Fibroblast of lung (primary cell): Measurements from ENCODE around the gene RSPH9. TPM values are rescaled to one million over a fixed set of nuclear protein-coding genes. Genes with fewer than 3 reads are reported as not detected.

Source experiments
- DNase-seq, 2 donors: peaks; one replicate each; pipeline versions ENCODE4 v3.0.0 to v3.0.0-alpha.2; 2010; ENCODE audit warnings: low read depth in 2 of 2
- H2AFZ ChIP-seq: 2 replicates; pipeline ENCODE4 v1.5.1; 2012; ENCODE audit warnings: low read length, control low read depth, inconsistent platforms
- H3K27ac ChIP-seq: 2 replicates; pipeline ENCODE4 v1.5.1; 2011; ENCODE audit warnings: low read length, control low read depth; ENCODE audit not compliant: insufficient read depth
- H3K27me3 ChIP-seq: 2 replicates; pipeline ENCODE4 v1.5.1; 2011; ENCODE audit warnings: mild to moderate bottlenecking, low read length; ENCODE audit not compliant: control insufficient read depth, insufficient read depth
- H3K36me3 ChIP-seq: 2 replicates; pipeline ENCODE4 v1.5.1; 2011; ENCODE audit warnings: low read length; ENCODE audit not compliant: control insufficient read depth, insufficient read depth
- H3K4me1 ChIP-seq: 2 replicates; pipeline ENCODE4 v1.5.1; 2011; ENCODE audit warnings: low read length; ENCODE audit not compliant: control insufficient read depth, insufficient read depth; ENCODE audit errors: extremely low read depth
- H3K4me2 ChIP-seq: 2 replicates; pipeline ENCODE4 v1.5.1; 2011; ENCODE audit warnings: low read length, control low read depth; ENCODE audit not compliant: insufficient read depth; ENCODE audit errors: extremely low read depth
- H3K4me3 ChIP-seq, 4 experiments: fragments of 200-600 bp in 1 of 4; sonication (generic) in 1 of 4; replicated peaks in 1 of 4; 2 replicates each; pipeline ENCODE4 v1.5.1; 2011 to 2016; ENCODE audit warnings: low read length in 4 of 4, low read depth in 3 of 4, mild to moderate bottlenecking in 3 of 4, control low read depth in 2 of 4, inconsistent platforms in 1 of 4, mixed read lengths in 1 of 4; ENCODE audit not compliant: insufficient read depth in 1 of 4; ENCODE audit errors: control extremely low read depth in 1 of 4
- H3K79me2 ChIP-seq: 2 replicates; pipeline ENCODE4 v1.5.1; 2012; ENCODE audit warnings: mild to moderate bottlenecking, low read length, inconsistent platforms; ENCODE audit not compliant: control insufficient read depth, insufficient read depth
- H3K9ac ChIP-seq: 2 replicates; pipeline ENCODE4 v1.5.1; 2011; ENCODE audit warnings: mild to moderate bottlenecking, low read length, control low read depth; ENCODE audit not compliant: insufficient read depth
- H3K9me3 ChIP-seq: 2 replicates; pipeline ENCODE4 v1.5.1; 2012; ENCODE audit warnings: low read depth, low read length; ENCODE audit not compliant: control insufficient read depth, insufficient read depth
- H4K20me1 ChIP-seq: 2 replicates; pipeline ENCODE4 v1.5.1; 2011; ENCODE audit warnings: low read length; ENCODE audit not compliant: control insufficient read depth, insufficient read depth; ENCODE audit errors: extremely low read depth
- EZH2 ChIP-seq: IDR thresholded peaks from 2 replicates; pipeline ENCODE4 v1.5.1; 2012; ENCODE audit warnings: low read length, control low read depth, mild to moderate bottlenecking; ENCODE audit errors: missing control alignments
- polyA plus RNA-seq, 2 donors: library from polyadenylated mRNA; depleted of rRNA in 1 of 2; stranded (reverse) in 1 of 2; unstranded in 1 of 2; fragments of >200 nt; gene quantifications; 2 replicates each; pipeline ENCODE4 v1.2.1, GENCODE V29; 2011 to 2012; ENCODE audit warnings: missing spikeins in 1 of 2
- total RNA-seq: library from RNA; depleted of rRNA; stranded (reverse); fragments of >200 nt; gene quantifications from 2 replicates; pipeline ENCODE4 v1.2.1, GENCODE V29; 2014
- TF ChIP-seq, protein P1 (sequence below), 2 donors: IDR thresholded peaks in 1 of 2; conservative IDR thresholded peaks in 1 of 2; 1 replicate in 1 of 2; 2 replicates in 1 of 2; pipeline ENCODE4 v1.5.1; 2011 to 2012; ENCODE audit warnings: low read length in 2 of 2, control low read depth in 1 of 2, inconsistent platforms in 1 of 2, low read depth in 1 of 2, mild to moderate bottlenecking in 1 of 2

RSPH9 gene
- total and polyA plus RNA-seq, 2 donors (not counting 1 experiment from before 2014, with no cell fraction given): 0.87 to 1.7 TPM

DNA sequence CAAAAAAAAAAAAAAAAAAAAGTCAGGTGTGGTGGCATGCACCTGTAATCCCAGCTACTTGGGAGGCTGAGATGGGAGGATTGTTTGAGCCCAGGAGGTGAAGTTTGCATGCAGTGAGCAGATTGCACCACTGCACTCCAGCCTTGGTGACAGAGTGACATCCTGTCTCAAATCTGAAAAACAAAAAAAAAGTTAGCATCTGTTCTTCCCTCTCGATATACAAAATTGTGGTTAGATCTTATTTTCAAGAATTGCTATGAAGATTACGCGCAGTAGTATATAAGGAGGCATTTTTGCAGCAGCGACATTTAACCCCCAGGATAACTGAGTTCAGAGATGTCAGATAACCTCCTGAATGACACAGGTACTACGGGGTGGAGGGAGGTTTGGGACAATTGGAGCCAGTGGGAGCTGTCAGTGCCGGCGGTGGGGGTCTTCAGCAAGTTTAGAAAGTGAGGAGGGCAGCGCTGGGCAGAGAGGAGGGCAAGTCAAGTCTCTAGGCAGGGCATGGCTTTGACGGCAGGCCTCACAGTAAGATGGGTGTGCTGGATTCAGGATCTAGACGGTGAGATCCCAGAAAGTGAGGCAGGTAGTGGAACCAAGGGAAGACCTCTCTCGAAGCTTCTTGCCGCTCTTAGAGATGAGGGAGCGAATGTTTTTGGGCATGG, 68.9 kb downstream of the RSPH9 start:
- no peak overlapping the region for H2AFZ ChIP-seq

GRCh38 chr6:43714311-43715055, 69.6 kb downstream of the RSPH9 start:
- Histone ChIP-seq H3K27ac (no peak overlapping the region), H4K20me1 (no peaks in the 10 kb centered on the region), H3K4me3 (no peak overlapping the region), H3K9ac (no peak overlapping the region), H3K79me2 (no peaks in the 10 kb centered on the region), H2AFZ (no peak overlapping the region), H3K9me3 (no peaks in the 10 kb centered on the region), H3K36me3 (no peaks in the 10 kb centered on the region), H3K27me3 (no peaks in the 10 kb centered on the region), H3K4me1 (peaks cover 4% of the 10 kb centered on the region), H3K4me2 (no peak overlapping the region)
- TF ChIP-seq, protein P1, sequence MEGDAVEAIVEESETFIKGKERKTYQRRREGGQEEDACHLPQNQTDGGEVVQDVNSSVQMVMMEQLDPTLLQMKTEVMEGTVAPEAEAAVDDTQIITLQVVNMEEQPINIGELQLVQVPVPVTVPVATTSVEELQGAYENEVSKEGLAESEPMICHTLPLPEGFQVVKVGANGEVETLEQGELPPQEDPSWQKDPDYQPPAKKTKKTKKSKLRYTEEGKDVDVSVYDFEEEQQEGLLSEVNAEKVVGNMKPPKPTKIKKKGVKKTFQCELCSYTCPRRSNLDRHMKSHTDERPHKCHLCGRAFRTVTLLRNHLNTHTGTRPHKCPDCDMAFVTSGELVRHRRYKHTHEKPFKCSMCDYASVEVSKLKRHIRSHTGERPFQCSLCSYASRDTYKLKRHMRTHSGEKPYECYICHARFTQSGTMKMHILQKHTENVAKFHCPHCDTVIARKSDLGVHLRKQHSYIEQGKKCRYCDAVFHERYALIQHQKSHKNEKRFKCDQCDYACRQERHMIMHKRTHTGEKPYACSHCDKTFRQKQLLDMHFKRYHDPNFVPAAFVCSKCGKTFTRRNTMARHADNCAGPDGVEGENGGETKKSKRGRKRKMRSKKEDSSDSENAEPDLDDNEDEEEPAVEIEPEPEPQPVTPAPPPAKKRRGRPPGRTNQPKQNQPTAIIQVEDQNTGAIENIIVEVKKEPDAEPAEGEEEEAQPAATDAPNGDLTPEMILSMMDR (conservative IDR thresholded peaks at IDR 0.05 in 1 of 2, IDR thresholded peaks at IDR 0.05 in 1 of 2; ENCODE audit: low read depth in 1 of 2, low read length in 2 of 2): no peak
- TF ChIP-seq EZH2: no peak
- DNase-seq: peak; percentile 54 to 85

More for the DNA sequence above, 68.9 kb downstream of the RSPH9 start:
- H4K20me1 ChIP-seq: no peaks in the 10 kb centered on the region
- no peaks in the 10 kb centered on the region for H3K79me2 ChIP-seq
- H3K9ac ChIP-seq: no peak overlapping the region
- no peaks in the 10 kb centered on the region for H3K36me3 ChIP-seq
- H3K9me3 ChIP-seq: no peaks in the 10 kb centered on the region
- DNase-seq: no peak
- H3K4me3 ChIP-seq: no peak overlapping the region
- TF ChIP-seq EZH2: no peak
- TF ChIP-seq, protein P1 (conservative IDR thresholded peaks at IDR 0.05 in 1 of 2, IDR thresholded peaks at IDR 0.05 in 1 of 2; ENCODE audit: low read depth in 1 of 2, low read length in 2 of 2): no peak
- no peak overlapping the region for H3K4me2 ChIP-seq
- no peaks in the 10 kb centered on the region for H3K27me3 ChIP-seq
- H3K27ac ChIP-seq: no peak overlapping the region
- H3K4me1 ChIP-seq: peaks cover 9% of the 10 kb centered on the region

GRCh38 chr6:43715056-43715788, 70.4 kb downstream of the RSPH9 start:
- no peak overlapping the region for H3K4me2 ChIP-seq

More at GRCh38 chr6:43715056-43715788, 70.4 kb downstream of the RSPH9 start:
- no peak overlapping the region for H3K4me3 ChIP-seq
- no peak overlapping the region for H2AFZ ChIP-seq
- no peak overlapping the region for H3K27ac ChIP-seq
- no peak overlapping the region for H3K9ac ChIP-seq
- no peaks in the 10 kb centered on the region for H3K36me3 ChIP-seq
- no peaks in the 10 kb centered on the region for H3K9me3 ChIP-seq
- peaks cover 2% of the 10 kb centered on the region for H3K4me1 ChIP-seq
- H4K20me1 ChIP-seq: no peaks in the 10 kb centered on the region
- DNase-seq: no peak
- peaks cover under 1% of the 10 kb centered on the region for H3K27me3 ChIP-seq
- TF ChIP-seq, protein P1 (conservative IDR thresholded peaks at IDR 0.05 in 1 of 2, IDR thresholded peaks at IDR 0.05 in 1 of 2; ENCODE audit: low read depth in 1 of 2, low read length in 2 of 2): no peak
- TF ChIP-seq EZH2: no peak
- H3K79me2 ChIP-seq: no peaks in the 10 kb centered on the region
